ENCODE results near the gene MKRN3. TPM values are rescaled to one million over a fixed set of nuclear protein-coding genes. Genes with fewer than 3 reads are reported as not detected.

Gene MKRN3
- polyA plus RNA-seq (2013, experiment 1 of 2): not detected
- polyA plus RNA-seq (2013, experiment 2 of 2): not detected

DNA sequence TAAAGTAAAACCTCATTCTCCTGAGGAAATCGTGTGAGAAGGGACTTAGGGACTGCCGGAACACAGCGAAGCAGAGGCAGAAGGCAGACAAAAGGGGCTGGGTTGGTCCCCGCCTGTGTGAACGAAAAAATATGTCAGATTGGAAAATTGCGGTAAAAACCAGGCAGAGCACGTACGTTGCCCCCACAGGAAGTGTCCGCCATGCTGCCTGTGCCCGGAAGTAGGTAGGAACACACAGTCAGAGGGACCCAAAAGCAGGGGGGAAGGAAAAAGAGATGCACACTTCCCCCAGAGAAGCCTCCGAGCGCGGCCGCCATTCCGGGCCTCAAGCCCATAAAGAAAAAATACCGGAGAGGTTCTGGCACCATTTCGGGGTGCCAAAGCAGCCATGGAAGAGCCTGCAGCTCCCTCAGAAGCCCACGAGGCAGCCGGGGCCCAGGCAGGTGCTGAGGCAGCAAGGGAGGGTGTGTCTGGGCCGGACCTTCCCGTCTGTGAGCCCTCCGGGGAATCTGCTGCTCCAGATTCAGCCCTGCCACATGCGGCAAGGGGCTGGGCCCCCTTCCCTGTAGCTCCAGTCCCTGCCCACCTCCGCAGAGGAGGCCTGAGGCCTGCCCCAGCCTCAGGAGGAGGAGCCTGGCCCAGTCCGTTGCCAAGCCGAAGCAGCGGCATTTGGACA, at the start of gene MKRN3:
Gene MKRN3, plus strand, starts transcription at position 280 of the 676 bp plus-strand sequence. Its CDS starts 109 bp downstream, at position 389.
- H3K56ac ChIP-seq (ENCODE audit: low read length): no peak within 1 kb of the TSS
- H3K36me3 ChIP-seq (ENCODE audit: control insufficient read depth, insufficient read depth, low read length): no peaks in the 10 kb centered on the region
- no CpG with 5 or more reads among the region's 27 CpGs for WGBS (ENCODE audit: extremely low coverage, insufficient coverage, low lambda C conversion rate)
- no peak within 1 kb of the TSS for H2BK15ac ChIP-seq (replicated peaks; ENCODE audit: low read depth)
- DNase-seq: no peak
- no peak within 1 kb of the TSS for H3K18ac ChIP-seq (ENCODE audit: low read length)
- H3K79me2 ChIP-seq (ENCODE audit: control insufficient read depth, insufficient read depth, low read length): no peaks in the 10 kb centered on the region
- no peak within 1 kb of the TSS for H3K27ac ChIP-seq (ENCODE audit: low read depth, low read length)
- no peak within 1 kb of the TSS for H3K4me3 ChIP-seq (ENCODE audit: low read length)
- no peak within 1 kb of the TSS for H3K9ac ChIP-seq (ENCODE audit: low read length)
- H4K5ac ChIP-seq (ENCODE audit: low read length): no peak within 1 kb of the TSS
- H2BK5ac ChIP-seq (ENCODE audit: low read length): no peak within 1 kb of the TSS
- H4K8ac ChIP-seq (ENCODE audit: low read depth, low read length): no peak within 1 kb of the TSS
- no peak within 1 kb of the TSS for H3K4me2 ChIP-seq (ENCODE audit: low read length)
- no peak within 1 kb of the TSS for H2BK120ac ChIP-seq (ENCODE audit: low read depth, low read length)
- H3K23ac ChIP-seq (ENCODE audit: low read length): no peak within 1 kb of the TSS
- no peaks in the 10 kb centered on the region for H3K79me1 ChIP-seq (ENCODE audit: low read length)
- no peaks in the 10 kb centered on the region for H3K27me3 ChIP-seq (ENCODE audit: insufficient read depth, low read length, poor library complexity)
- no peaks in the 10 kb centered on the region for H3K4me1 ChIP-seq (ENCODE audit: control insufficient read depth, low read depth, low read length)
- H3K4ac ChIP-seq (ENCODE audit: low read depth, low read length): no peak within 1 kb of the TSS
- no peak within 1 kb of the TSS for H2AK5ac ChIP-seq (ENCODE audit: low read length)

DNA sequence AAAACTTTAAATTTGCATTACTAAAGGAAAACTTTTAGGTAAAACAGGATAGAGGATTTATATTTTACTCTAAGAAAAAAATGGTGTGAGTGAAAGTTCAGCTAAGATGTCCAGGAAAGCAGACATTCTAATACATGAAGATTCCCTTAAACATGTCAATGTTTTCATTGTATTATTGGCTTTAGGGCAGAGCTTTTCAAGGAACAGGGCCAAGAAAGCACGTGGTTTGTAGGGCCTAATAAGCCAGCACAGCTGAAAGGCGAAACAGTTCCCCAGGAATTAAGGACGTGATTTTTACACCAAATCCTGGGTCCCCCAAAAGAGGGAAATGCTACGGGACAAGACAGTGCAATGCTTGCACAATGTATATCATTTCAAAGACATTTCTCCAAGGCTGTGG, 48.6 kb upstream of the MKRN3 start:
- Histone ChIP-seq H3K18ac (ENCODE audit: low read length) (no peak overlapping the region), H4K5ac (ENCODE audit: low read length) (no peak overlapping the region), H2BK120ac (ENCODE audit: low read depth, low read length) (no peak overlapping the region), H3K4me2 (ENCODE audit: low read length) (no peak overlapping the region), H3K9ac (ENCODE audit: low read length) (no peak overlapping the region), H3K79me1 (ENCODE audit: low read length) (no peaks in the 10 kb centered on the region), H3K4me1 (ENCODE audit: control insufficient read depth, low read depth, low read length) (no peaks in the 10 kb centered on the region), H3K4me3 (ENCODE audit: low read length) (no peak overlapping the region), H2BK5ac (ENCODE audit: low read length) (no peak overlapping the region), H2AK5ac (ENCODE audit: low read length) (no peak overlapping the region), H3K27me3 (ENCODE audit: insufficient read depth, low read length, poor library complexity) (no peaks in the 10 kb centered on the region), H3K27ac (ENCODE audit: low read depth, low read length) (no peak overlapping the region), H3K56ac (ENCODE audit: low read length) (no peak overlapping the region), H3K79me2 (ENCODE audit: control insufficient read depth, insufficient read depth, low read length) (no peaks in the 10 kb centered on the region), H3K4ac (ENCODE audit: low read depth, low read length) (no peak overlapping the region), H2BK15ac (replicated peaks; ENCODE audit: low read depth) (no peak overlapping the region), H3K36me3 (ENCODE audit: control insufficient read depth, insufficient read depth, low read length) (no peaks in the 10 kb centered on the region), H3K23ac (ENCODE audit: low read length) (no peak overlapping the region), H4K8ac (ENCODE audit: low read depth, low read length) (no peak overlapping the region)
- no CpG with 5 or more reads among the region's 4 CpGs for WGBS (ENCODE audit: extremely low coverage, insufficient coverage, low lambda C conversion rate)
- DNase-seq: no peak

DNA sequence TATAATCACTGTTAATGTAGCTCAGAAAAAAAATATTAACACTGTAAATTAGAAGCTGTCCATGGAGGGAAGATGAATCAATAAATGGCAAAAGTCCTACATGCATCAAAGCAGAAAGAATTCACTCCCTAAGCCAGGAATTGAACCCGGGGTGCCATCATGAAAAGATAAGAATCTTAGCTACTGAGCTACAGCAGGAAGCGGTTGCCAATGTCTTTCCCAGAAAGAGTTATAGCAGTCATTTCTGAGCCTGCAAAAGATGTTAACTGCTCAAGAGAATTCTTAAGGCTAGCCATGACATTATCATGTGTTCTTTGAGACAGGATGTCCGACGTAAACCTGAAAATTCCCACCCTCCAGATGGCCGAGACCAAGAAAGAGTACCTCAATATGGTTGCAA, 47.4 kb upstream of the MKRN3 start:
- DNase-seq: no peak
- Histone ChIP-seq H3K27ac (ENCODE audit: low read depth, low read length) (no peak overlapping the region), H2AK5ac (ENCODE audit: low read length) (no peak overlapping the region), H3K79me1 (ENCODE audit: low read length) (no peaks in the 10 kb centered on the region), H2BK120ac (ENCODE audit: low read depth, low read length) (no peak overlapping the region), H3K4me1 (ENCODE audit: control insufficient read depth, low read depth, low read length) (no peaks in the 10 kb centered on the region), H3K4ac (ENCODE audit: low read depth, low read length) (no peak overlapping the region), H2BK15ac (replicated peaks; ENCODE audit: low read depth) (no peak overlapping the region), H3K23ac (ENCODE audit: low read length) (no peak overlapping the region), H3K27me3 (ENCODE audit: insufficient read depth, low read length, poor library complexity) (no peaks in the 10 kb centered on the region), H2BK5ac (ENCODE audit: low read length) (no peak overlapping the region), H3K36me3 (ENCODE audit: control insufficient read depth, insufficient read depth, low read length) (no peaks in the 10 kb centered on the region), H4K5ac (ENCODE audit: low read length) (no peak overlapping the region), H3K79me2 (ENCODE audit: control insufficient read depth, insufficient read depth, low read length) (no peaks in the 10 kb centered on the region), H3K18ac (ENCODE audit: low read length) (no peak overlapping the region), H3K4me2 (ENCODE audit: low read length) (no peak overlapping the region), H3K9ac (ENCODE audit: low read length) (no peak overlapping the region), H4K8ac (ENCODE audit: low read depth, low read length) (no peak overlapping the region), H3K56ac (ENCODE audit: low read length) (no peak overlapping the region), H3K4me3 (ENCODE audit: low read length) (no peak overlapping the region)
- no CpG with 5 or more reads among the region's 5 CpGs for WGBS (ENCODE audit: extremely low coverage, insufficient coverage, low lambda C conversion rate)

DNA sequence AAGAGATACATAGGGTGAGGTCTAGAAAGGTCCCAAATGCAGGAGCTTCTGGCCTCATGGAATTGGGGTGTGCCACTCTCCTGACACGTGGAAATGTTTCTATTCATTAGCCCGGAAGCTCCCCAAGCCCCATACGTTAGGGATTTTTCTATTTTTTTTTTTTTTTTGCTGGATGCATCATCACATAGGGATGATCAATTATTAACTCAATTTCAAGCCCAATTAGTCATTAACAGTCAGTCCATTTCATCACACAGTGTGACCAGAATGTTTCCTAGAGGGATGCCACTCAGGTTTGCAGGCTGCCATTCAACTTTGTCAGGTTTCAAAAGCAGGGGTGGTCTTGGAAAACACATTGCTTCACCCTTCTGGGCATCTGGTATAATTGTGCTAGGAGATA, 40.7 kb upstream of the MKRN3 start:
- no peak overlapping the region for H4K8ac ChIP-seq (ENCODE audit: low read depth, low read length)
- no peak overlapping the region for H3K27ac ChIP-seq (ENCODE audit: low read depth, low read length)
- no peak overlapping the region for H3K4me3 ChIP-seq (ENCODE audit: low read length)
- no CpG with 5 or more reads among the region's 3 CpGs for WGBS (ENCODE audit: extremely low coverage, insufficient coverage, low lambda C conversion rate)
- no peak overlapping the region for H3K4me2 ChIP-seq (ENCODE audit: low read length)
- H3K79me1 ChIP-seq (ENCODE audit: low read length): no peaks in the 10 kb centered on the region
- H3K4me1 ChIP-seq (ENCODE audit: control insufficient read depth, low read depth, low read length): no peaks in the 10 kb centered on the region
- DNase-seq: no peak
- H3K9ac ChIP-seq (ENCODE audit: low read length): no peak overlapping the region
- H3K79me2 ChIP-seq (ENCODE audit: control insufficient read depth, insufficient read depth, low read length): no peaks in the 10 kb centered on the region
- H2BK120ac ChIP-seq (ENCODE audit: low read depth, low read length): no peak overlapping the region
- H2BK15ac ChIP-seq (replicated peaks; ENCODE audit: low read depth): no peak overlapping the region
- H3K27me3 ChIP-seq (ENCODE audit: insufficient read depth, low read length, poor library complexity): no peaks in the 10 kb centered on the region
- no peak overlapping the region for H3K56ac ChIP-seq (ENCODE audit: low read length)
- no peak overlapping the region for H3K23ac ChIP-seq (ENCODE audit: low read length)
- H4K5ac ChIP-seq (ENCODE audit: low read length): no peak overlapping the region
- no peak overlapping the region for H3K18ac ChIP-seq (ENCODE audit: low read length)
- H2AK5ac ChIP-seq (ENCODE audit: low read length): no peak overlapping the region
- no peaks in the 10 kb centered on the region for H3K36me3 ChIP-seq (ENCODE audit: control insufficient read depth, insufficient read depth, low read length)
- no peak overlapping the region for H3K4ac ChIP-seq (ENCODE audit: low read depth, low read length)
- H2BK5ac ChIP-seq (ENCODE audit: low read length): no peak overlapping the region

DNA sequence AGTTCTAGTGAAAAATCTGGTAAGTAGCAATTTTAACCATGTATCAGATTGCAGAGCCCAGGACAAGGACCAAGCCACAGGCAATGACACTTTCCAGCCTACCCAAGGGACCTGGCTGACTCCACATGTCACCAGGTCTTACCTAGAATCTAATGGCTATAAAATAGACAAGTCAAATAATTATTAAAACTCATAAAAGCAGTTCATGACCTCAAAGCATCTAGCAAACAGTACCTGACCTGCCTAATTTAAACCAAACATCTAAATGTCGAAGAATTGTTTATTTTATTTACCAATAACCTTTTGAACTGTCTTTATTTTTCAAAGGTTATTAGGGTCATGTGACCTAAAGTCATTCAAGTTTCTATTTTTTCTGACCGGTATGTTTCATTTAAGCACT, 35.6 kb upstream of the MKRN3 start:
- DNase-seq: no peak
- Histone ChIP-seq H3K4me2 (ENCODE audit: low read length) (no peak overlapping the region), H3K4me3 (ENCODE audit: low read length) (no peak overlapping the region), H3K79me1 (ENCODE audit: low read length) (no peaks in the 10 kb centered on the region), H3K4ac (ENCODE audit: low read depth, low read length) (no peak overlapping the region), H2BK15ac (replicated peaks; ENCODE audit: low read depth) (no peak overlapping the region), H4K8ac (ENCODE audit: low read depth, low read length) (no peak overlapping the region), H2BK120ac (ENCODE audit: low read depth, low read length) (no peak overlapping the region), H3K56ac (ENCODE audit: low read length) (no peak overlapping the region), H2AK5ac (ENCODE audit: low read length) (no peak overlapping the region), H3K18ac (ENCODE audit: low read length) (no peak overlapping the region), H2BK5ac (ENCODE audit: low read length) (no peak overlapping the region), H3K23ac (ENCODE audit: low read length) (no peak overlapping the region), H4K5ac (ENCODE audit: low read length) (no peak overlapping the region), H3K36me3 (ENCODE audit: control insufficient read depth, insufficient read depth, low read length) (no peaks in the 10 kb centered on the region), H3K79me2 (ENCODE audit: control insufficient read depth, insufficient read depth, low read length) (no peaks in the 10 kb centered on the region), H3K9ac (ENCODE audit: low read length) (no peak overlapping the region), H3K4me1 (ENCODE audit: control insufficient read depth, low read depth, low read length) (no peaks in the 10 kb centered on the region), H3K27me3 (ENCODE audit: insufficient read depth, low read length, poor library complexity) (no peaks in the 10 kb centered on the region), H3K27ac (ENCODE audit: low read depth, low read length) (no peak overlapping the region)
- WGBS (ENCODE audit: extremely low coverage, insufficient coverage, low lambda C conversion rate): no CpG with 5 or more reads among the region's 2 CpGs

DNA sequence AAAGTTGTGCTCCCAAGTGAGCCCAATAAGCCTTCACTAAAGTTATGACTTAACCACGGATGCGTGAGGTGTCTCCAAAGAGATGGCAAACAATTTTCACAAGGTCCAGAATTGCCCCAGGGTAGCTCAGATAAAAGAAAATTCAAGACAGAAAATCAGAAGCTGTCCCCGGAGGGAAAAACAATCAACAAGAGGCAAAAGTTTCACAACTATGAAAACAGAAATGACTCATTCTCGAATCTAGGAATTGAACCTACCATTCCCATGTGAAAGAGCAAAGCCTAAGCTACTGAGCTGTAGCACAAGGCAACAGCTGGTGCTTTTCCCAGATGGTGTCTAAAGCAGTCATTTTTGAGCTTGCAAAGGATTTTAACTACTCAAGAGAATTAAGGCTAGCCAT, 33.5 kb upstream of the MKRN3 start:
- DNase-seq: no peak

More for the DNA sequence above, 33.5 kb upstream of the MKRN3 start:
- Histone ChIP-seq H2BK15ac (replicated peaks; ENCODE audit: low read depth) (no peak overlapping the region), H3K79me1 (ENCODE audit: low read length) (no peaks in the 10 kb centered on the region), H4K8ac (ENCODE audit: low read depth, low read length) (no peak overlapping the region), H3K4me2 (ENCODE audit: low read length) (no peak overlapping the region), H3K4me1 (ENCODE audit: control insufficient read depth, low read depth, low read length) (no peaks in the 10 kb centered on the region), H3K18ac (ENCODE audit: low read length) (no peak overlapping the region), H3K56ac (ENCODE audit: low read length) (no peak overlapping the region), H3K27ac (ENCODE audit: low read depth, low read length) (no peak overlapping the region), H3K27me3 (ENCODE audit: insufficient read depth, low read length, poor library complexity) (no peaks in the 10 kb centered on the region), H2AK5ac (ENCODE audit: low read length) (no peak overlapping the region), H3K4me3 (ENCODE audit: low read length) (no peak overlapping the region), H3K23ac (ENCODE audit: low read length) (no peak overlapping the region), H3K4ac (ENCODE audit: low read depth, low read length) (no peak overlapping the region), H3K9ac (ENCODE audit: low read length) (no peak overlapping the region), H4K5ac (ENCODE audit: low read length) (no peak overlapping the region), H3K36me3 (ENCODE audit: control insufficient read depth, insufficient read depth, low read length) (no peaks in the 10 kb centered on the region), H2BK5ac (ENCODE audit: low read length) (no peak overlapping the region), H2BK120ac (ENCODE audit: low read depth, low read length) (no peak overlapping the region), H3K79me2 (ENCODE audit: control insufficient read depth, insufficient read depth, low read length) (no peaks in the 10 kb centered on the region)
- no CpG with 5 or more reads among the region's 4 CpGs for WGBS (ENCODE audit: extremely low coverage, insufficient coverage, low lambda C conversion rate)

All from mesendoderm (in vitro differentiated cells).